Chondrocyte (in vitro differentiated cells): Measurements from ENCODE around the gene CLEC7A. TPM values are rescaled to one million over a fixed set of nuclear protein-coding genes. Genes with fewer than 3 reads are reported as not detected.

Experiments used
- DNase-seq: peaks from one replicate; pipeline ENCODE4 v3.0.0; 2021; ENCODE audit warnings: mixed read lengths, low spot score
- H3K27ac Mint-ChIP-seq: one replicate; pipeline ENCODE4 v1.8.0; 2021; ENCODE audit warnings: mild to moderate bottlenecking, moderate library complexity, mixed read lengths; ENCODE audit not compliant: unreplicated experiment
- H3K27me3 Mint-ChIP-seq: 2 replicates; pipeline ENCODE4 v1.8.0; 2021; ENCODE audit warnings: low read depth, mixed read lengths
- H3K36me3 Mint-ChIP-seq: 2 replicates; pipeline ENCODE4 v1.8.0; 2021; ENCODE audit warnings: low read depth, mixed read lengths
- H3K4me1 Mint-ChIP-seq: 2 replicates; pipeline ENCODE4 v1.8.0; 2021; ENCODE audit warnings: low read depth, mild to moderate bottlenecking, mixed read lengths
- H3K4me3 Mint-ChIP-seq: one replicate; pipeline ENCODE4 v1.8.0; 2021; ENCODE audit warnings: mild to moderate bottlenecking, moderate library complexity, mixed read lengths; ENCODE audit not compliant: unreplicated experiment
- H3K9me3 Mint-ChIP-seq: 2 replicates; pipeline ENCODE4 v1.8.0; 2021; ENCODE audit warnings: low read depth, mixed read lengths
- total RNA-seq: library from RNA; stranded (reverse); gene quantifications from 3 replicates; pipeline ENCODE4 v1.2.1, GENCODE V29; 2021
- TF ChIP-seq, protein P1 (sequence below): fragments of 200-600 bp; sonication (generic); IDR thresholded peaks from 2 replicates; pipeline ENCODE4 v1.5.0; 2021; ENCODE audit warnings: antibody characterized with exemption, mild to moderate bottlenecking, moderate library complexity

Gene CLEC7A
- total RNA-seq, 1 donor from 2014 or later = not detected

DNA sequence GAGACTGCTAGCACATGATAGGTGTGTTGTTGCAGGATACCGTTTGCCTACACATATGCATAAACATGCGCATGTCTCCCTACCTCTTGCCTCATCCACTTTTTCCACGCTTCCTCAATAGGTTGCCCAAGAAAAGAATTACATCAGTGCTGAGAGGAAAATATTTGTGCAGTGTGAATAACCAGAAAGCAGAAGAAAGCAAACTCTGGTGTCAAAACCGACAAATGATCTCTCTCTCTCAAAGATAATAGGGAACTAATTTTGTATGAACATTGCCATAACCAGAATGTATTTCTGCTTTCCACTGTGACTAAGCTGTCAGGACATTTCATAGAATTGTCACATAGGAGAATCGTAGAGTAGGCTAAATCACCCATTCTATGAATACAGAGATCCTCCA, 1.3 kb downstream of the CLEC7A start:
- Mint-ChIP-seq H3K27me3 (peaks cover 3% of the 10 kb centered on the region), H3K27ac (no peak overlapping the region), H3K36me3 (no peaks in the 10 kb centered on the region), H3K4me1 (peaks cover 5% of the 10 kb centered on the region), H3K4me3 (no peak overlapping the region), H3K9me3 (no peaks in the 10 kb centered on the region)
- TF ChIP-seq, protein P1, sequence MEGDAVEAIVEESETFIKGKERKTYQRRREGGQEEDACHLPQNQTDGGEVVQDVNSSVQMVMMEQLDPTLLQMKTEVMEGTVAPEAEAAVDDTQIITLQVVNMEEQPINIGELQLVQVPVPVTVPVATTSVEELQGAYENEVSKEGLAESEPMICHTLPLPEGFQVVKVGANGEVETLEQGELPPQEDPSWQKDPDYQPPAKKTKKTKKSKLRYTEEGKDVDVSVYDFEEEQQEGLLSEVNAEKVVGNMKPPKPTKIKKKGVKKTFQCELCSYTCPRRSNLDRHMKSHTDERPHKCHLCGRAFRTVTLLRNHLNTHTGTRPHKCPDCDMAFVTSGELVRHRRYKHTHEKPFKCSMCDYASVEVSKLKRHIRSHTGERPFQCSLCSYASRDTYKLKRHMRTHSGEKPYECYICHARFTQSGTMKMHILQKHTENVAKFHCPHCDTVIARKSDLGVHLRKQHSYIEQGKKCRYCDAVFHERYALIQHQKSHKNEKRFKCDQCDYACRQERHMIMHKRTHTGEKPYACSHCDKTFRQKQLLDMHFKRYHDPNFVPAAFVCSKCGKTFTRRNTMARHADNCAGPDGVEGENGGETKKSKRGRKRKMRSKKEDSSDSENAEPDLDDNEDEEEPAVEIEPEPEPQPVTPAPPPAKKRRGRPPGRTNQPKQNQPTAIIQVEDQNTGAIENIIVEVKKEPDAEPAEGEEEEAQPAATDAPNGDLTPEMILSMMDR = no peak
- no peak for DNase-seq

DNA sequence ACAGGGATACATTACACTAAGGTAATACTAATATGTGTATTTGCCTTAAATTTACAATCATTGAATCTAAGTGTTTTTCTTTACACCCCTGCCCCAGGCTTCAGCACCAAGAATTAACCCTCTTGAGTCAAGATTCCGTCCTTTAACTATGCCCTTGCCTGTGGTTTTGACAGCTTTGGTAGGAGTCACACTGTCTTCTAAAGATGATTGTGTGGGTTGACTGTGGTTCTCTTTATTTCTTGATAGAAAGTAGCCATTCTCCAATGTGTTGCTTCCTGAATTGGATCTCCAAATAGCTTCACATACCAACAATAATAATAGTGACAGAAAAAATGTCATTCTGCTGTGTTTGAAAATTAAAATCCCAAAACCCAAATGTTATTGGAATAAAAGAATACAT, 3.6 kb downstream of the CLEC7A start:
- Mint-ChIP-seq H3K4me3 (no peak overlapping the region), H3K27me3 (peaks cover 3% of the 10 kb centered on the region), H3K27ac (no peak overlapping the region), H3K36me3 (no peaks in the 10 kb centered on the region), H3K4me1 (no peaks in the 10 kb centered on the region), H3K9me3 (no peaks in the 10 kb centered on the region)
- no peak for DNase-seq
- TF ChIP-seq, protein P1 = no peak

DNA sequence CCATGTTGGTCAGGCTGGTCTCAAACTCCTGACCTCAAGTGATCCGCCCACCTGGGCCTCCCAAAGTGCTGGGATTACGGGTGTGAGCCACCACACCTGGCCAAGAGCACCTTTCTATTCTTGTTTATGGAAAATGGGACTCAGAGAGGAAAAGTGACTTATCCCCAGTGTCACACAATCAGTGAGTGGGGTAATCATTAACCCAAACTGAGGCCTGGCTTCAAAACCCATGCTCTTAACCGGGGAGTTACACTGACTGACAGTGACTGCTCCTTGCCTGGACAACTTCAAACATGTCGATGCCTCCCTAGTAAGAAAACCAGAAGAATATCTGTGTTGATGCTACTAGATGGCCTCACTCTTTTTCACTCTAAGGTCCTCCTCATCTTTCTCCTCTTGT, 7.3 kb downstream of the CLEC7A start:
- H3K27me3 Mint-ChIP-seq = peaks cover 2% of the 10 kb centered on the region
- no peaks in the 10 kb centered on the region for H3K4me1 Mint-ChIP-seq
- H3K27ac Mint-ChIP-seq = no peak overlapping the region
- no peak overlapping the region for H3K4me3 Mint-ChIP-seq
- H3K36me3 Mint-ChIP-seq = no peaks in the 10 kb centered on the region
- DNase-seq = no peak
- no peaks in the 10 kb centered on the region for H3K9me3 Mint-ChIP-seq
- TF ChIP-seq, protein P1 = no peak

DNA sequence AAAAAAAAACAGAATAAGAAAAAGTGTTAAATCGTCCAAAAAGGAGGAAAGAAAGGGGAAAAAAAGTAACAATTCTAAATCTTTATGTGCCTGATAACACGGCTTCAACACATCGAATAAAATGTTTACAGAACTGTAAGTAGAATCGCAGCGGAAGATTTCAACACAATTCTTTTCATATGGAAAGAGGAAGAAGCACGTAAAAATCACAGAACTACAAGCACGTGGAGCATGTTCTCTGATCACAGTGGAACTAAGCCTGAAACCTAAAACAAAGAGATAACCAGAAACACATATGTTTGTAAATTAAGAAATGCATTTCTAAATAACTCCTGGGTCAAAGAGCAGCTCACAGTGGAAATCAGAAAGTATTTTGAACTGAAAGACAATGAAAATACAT, 8.7 kb downstream of the CLEC7A start:
- Mint-ChIP-seq H3K9me3 (no peaks in the 10 kb centered on the region), H3K4me1 (no peaks in the 10 kb centered on the region), H3K27me3 (no peaks in the 10 kb centered on the region), H3K4me3 (no peak overlapping the region), H3K27ac (no peak overlapping the region), H3K36me3 (no peaks in the 10 kb centered on the region)
- no peak for DNase-seq
- TF ChIP-seq, protein P1 = no peak

DNA sequence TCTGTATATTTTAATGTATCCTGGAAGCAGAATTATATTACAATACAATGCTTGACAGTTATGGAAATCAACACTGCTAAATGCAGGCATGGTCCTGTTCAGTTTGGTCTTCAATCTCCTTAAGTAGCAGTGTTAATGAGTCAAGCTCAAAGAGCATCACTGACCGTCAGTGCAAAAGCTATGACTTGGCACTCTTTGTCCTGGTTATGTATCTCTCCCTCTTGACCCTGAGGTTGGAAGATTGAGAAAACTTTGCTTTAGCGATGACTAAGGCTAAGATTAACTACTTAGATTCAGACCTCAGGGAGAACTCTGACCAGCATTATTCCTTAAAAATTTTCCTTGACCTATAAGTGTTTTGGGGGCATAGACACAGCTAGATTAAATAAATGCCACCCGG, 10.9 kb downstream of the CLEC7A start:
- Mint-ChIP-seq H3K27ac (no peak overlapping the region), H3K9me3 (no peaks in the 10 kb centered on the region), H3K36me3 (no peaks in the 10 kb centered on the region), H3K27me3 (no peaks in the 10 kb centered on the region), H3K4me3 (no peak overlapping the region), H3K4me1 (no peaks in the 10 kb centered on the region)
- no peak for DNase-seq
- TF ChIP-seq, protein P1 = no peak
